ENCODE results near the gene MYO3B.
A peak's percentile ranks its signal among the peaks of the same experiment; 100 is the strongest.

Gene MYO3B, protein sequence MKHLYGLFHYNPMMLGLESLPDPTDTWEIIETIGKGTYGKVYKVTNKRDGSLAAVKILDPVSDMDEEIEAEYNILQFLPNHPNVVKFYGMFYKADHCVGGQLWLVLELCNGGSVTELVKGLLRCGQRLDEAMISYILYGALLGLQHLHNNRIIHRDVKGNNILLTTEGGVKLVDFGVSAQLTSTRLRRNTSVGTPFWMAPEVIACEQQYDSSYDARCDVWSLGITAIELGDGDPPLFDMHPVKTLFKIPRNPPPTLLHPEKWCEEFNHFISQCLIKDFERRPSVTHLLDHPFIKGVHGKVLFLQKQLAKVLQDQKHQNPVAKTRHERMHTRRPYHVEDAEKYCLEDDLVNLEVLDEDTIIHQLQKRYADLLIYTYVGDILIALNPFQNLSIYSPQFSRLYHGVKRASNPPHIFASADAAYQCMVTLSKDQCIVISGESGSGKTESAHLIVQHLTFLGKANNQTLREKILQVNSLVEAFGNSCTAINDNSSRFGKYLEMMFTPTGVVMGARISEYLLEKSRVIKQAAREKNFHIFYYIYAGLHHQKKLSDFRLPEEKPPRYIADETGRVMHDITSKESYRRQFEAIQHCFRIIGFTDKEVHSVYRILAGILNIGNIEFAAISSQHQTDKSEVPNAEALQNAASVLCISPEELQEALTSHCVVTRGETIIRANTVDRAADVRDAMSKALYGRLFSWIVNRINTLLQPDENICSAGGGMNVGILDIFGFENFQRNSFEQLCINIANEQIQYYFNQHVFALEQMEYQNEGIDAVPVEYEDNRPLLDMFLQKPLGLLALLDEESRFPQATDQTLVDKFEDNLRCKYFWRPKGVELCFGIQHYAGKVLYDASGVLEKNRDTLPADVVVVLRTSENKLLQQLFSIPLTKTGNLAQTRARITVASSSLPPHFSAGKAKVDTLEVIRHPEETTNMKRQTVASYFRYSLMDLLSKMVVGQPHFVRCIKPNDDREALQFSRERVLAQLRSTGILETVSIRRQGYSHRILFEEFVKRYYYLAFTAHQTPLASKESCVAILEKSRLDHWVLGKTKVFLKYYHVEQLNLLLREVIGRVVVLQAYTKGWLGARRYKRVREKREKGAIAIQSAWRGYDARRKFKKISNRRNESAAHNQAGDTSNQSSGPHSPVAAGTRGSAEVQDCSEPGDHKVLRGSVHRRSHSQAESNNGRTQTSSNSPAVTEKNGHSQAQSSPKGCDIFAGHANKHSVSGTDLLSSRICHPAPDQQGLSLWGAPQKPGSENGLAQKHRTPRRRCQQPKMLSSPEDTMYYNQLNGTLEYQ (N-terminal part only)

DNA sequence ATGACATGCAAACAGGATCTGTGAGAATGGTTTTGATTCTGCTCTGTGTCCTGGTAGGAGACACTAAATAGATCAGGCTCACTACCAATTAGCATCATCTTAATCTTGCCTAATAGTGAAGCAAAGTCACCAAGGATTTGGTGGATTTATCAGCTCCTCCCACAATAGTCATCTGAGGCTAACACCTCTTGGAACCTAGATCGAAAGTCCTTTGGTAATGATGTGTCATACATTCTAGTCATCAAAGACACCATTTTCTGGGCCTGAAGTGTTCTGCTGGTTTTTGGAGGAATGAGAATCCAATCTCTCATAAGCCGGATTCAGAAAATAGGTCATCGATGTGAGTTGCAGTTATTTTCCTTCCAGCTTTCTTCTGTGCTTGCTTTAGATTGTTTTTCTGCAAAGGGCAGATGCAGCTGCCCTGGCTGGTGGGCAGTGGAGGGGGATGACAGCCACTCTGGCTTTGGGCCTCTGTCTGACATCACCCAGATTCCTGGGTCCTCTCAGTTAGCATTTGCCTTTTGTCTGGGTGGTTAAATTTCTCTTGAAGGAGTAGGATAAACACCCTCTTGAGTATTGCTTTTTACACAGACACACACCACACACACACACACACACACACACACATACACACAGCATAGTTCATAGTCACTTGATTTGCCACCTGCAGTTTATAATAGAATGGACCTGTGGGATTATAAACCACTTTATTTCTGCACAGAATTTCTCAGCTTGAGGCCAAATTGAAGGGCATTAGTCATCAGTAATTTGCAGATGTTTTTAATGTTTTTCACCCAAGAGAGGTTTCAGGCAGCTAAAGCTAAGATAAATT, at the start of gene MYO3B:
TSS of gene MYO3B (plus strand) at position 198 of the 832 bp plus-strand sequence. CDS start at position 339, 141 bp downstream.
- FAIRE-seq: peak; percentile 100

DNA sequence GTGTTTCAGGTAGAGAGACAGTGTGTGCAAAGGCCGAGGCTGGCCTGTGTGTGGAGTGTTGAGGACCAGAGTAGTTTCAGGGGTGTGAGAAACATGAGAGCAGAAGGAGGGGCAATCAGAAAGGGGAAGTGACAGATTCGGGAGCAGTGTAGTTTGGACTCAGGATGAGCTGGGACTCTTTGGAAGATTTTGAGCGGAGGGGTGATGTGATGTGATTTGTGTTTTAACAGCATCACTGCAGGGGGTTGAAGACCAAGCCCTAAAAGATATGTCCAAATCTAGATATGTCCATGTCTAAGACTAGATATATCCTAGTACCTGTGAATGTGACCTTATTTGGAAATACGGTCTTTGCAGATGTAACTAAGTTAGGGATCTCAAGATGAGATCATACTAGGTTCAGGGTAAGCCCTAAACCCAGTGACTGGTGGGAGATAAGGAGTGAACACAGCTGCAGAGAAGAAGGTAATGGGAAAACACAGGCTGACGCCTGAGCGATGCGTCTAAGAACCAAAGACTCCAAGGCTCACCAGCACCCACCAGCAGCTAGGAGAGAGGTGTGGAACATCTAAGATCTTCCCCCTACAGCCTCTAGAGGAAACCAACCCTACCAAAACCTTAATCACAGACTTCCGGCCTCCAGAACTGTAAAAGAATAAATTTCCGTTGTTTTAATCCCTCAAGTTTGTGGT, 38.5 kb upstream of the MYO3B start:
- peak; percentile 95 for FAIRE-seq

DNA sequence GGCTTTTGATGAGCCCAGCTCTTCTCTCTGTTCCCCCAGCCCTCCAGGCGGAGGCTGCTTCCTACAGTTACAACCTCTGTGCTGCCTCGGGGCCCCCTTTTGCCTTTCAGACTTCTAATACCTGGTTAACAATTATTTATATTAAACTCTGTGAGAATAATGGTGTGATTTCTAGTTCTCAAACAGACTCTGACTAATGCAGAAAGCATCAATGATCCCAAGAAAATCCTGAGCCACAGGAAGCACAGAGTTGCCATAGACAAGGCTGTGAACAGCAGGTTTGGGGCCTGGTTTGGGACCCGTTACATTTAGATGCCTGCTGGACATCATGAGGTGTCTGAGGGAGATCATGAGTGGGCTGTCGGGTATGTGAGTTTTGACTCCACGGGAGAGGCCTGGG, 37.4 kb upstream of the MYO3B start:
- peak; percentile 73 for FAIRE-seq

DNA sequence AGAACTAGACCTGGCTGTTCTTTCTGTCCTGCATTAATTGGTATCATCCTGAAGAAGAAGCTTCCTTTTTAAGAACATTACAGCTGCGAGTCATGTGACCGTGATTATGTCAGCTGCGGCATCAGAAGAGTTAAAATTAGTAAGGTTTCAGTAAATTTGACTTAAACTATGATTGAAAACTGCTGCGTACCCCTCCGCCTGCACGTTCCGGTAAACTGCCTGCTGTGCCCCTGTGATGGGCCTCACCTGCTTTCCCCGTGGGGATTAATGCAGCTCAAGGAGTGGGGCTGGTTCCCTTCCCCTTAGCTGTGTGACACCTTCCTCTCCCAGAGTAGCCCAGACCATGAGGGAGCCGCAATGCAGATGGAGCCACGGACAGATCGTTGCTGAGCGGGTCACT, 36.1 kb upstream of the MYO3B start:
- FAIRE-seq: peak; percentile 77

DNA sequence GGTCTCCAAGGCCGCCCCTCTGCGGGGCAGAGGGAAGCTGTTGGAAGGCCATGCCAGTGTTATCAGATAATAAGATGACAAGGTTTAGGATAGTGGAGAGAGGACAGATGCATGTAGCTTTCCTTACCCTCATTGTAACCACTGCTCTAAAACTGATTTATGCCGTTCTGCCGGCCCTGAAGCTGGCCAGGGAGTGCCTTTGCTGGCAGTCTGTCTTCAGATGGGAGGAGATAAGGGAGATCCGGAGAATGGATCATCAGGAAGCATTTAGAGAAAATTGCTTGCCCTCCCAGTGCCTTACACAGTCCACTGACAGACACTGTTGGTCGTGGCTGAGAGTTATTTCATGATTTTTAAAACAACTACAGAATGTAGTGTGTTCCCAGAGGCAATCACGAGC, 35.4 kb upstream of the MYO3B start:
- FAIRE-seq: no peak

DNA sequence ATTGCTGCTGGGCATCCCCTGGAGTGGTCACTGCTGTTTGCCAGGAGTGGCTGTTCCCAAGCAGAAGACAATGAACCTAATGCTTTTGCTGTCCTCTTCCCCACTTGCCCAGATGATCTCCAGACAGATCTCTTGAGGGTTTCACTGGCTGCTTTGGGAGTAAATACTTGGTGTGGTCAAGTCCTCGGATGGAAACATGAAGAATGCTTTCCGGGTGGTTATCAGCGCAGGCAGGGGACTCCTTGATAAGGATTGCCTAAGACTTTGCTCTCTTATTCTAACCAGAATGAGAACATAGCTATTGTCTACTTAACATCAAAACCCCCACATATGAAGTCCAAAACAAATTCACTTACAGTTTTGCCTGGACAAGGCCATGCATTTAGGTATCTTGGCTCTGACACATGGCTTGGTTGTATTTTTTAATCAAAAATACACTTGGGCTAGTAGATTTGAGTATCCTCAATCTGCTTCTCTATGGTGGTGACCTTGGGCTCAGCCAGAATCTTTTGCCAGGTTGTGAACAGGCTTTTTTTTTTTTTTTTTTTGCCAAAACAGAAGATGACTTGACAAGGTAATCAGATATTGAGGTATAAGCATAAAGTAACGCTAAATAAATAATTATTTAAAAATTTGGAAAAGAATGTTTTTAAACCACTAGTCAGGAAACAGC, 34.8 kb upstream of the MYO3B start:
- peak; percentile 77 for FAIRE-seq

DNA sequence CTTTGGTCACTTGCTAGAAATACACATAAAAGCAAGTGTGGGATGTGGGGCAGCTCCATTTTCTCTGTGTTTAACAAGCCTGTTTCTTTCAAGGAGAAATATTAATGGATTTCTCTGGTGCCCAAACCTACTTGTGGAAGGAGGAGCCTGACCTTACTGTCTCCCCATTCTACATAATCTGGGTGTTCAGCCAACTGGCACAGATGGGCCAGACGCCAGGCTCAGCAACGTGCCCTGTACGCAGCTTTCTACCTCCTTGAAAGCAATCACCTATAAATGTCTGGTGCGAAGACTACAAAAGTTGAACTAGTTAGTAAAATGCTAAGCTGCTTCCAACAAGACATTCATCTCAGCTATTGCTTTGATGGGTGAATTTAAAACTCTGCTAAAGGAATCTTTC, 33.2 kb upstream of the MYO3B start:
- no peak for FAIRE-seq

DNA sequence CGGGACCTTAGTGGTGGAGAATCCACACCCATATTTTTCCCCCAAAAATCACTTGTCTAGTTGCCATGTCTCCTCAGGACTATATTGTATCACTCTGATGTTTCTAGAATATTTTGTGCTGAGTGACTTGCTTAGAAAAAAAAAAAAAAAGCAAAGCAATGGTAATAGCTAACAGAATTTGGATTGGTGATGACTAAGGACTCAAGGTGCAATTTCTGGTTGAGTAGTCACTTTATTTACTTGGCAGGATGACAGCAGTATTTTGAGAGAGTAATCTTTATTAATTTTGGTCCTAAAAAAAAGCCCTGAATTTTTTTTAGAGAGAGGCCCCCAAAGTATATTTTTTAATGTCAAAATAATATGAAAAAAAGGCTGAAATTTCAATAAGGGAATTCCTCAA, 32.8 kb upstream of the MYO3B start:
- FAIRE-seq: peak; percentile 90

DNA sequence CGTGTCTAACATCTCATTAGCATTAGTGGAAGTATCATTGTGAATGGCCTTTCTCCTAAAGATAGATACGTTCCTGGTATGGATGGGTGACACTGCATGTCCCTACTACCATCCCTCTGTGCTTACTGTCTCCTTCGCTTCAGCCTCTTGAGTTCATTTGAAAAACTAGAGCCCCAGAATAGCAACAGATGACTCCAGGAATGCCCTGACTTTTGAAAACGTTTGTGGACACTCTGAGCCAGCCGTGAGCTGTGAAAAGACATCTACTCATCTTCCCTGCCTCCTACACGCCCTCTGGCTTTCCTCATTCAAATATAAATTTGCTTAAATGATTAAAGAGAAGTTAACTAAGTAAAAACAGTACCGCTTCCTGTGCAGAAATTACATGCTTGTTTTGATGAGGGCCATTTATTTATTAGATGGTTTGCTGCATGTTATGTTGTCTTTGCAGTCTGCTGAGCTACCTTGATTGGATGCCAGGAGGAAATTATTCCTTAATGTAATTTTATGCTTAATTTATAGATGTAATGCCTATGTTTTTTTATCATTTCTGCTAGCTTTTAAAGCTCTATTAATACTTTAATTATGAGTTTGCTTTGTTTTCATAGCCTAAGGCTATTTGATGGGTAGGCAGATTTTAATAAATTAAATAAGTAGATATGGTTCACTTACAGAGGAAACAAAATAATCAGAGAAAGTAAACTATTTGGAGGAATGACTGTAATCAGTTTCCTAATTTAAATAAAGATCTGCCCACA, 32.1 kb upstream of the MYO3B start:
- peak; percentile 39 for FAIRE-seq

DNA sequence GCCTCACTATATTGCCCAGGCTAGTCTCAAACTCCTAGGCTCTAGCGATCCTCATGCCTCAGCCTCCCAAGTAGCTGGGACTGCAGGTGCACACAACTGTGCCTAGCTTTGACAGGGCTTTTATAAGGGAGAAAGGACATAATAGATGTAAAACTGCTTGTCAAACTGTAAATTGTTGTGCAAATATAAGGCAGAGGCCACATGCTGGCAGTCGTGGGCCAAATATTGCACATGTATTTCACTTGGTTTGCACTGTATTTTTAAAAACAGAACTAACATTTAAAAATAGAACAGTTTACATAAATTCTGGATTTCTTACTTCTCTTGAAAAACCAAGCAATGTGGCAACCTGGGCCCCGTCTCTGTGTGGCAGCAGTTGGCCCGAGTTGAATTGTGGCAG, 31.2 kb upstream of the MYO3B start:
- FAIRE-seq: no peak

DNA sequence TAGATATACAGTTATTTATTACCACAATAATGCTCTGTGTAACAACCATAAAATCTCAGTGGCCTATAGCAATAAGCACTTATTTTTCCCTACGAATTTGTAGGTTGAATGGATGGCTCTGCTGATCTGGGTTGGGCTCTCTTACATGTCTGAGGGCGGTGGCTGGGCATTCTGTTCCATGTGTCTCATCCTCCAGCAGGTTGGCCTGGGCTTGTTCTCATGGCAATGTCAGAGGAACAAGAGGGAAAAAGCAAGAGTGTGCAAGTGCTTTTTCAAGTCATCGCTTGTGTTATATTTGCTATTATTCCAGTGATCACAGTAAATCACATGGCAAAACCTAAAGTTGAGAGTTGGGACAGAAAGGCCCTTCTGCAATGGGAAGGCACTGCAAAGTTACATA, 30.4 kb upstream of the MYO3B start:
- FAIRE-seq: no peak

DNA sequence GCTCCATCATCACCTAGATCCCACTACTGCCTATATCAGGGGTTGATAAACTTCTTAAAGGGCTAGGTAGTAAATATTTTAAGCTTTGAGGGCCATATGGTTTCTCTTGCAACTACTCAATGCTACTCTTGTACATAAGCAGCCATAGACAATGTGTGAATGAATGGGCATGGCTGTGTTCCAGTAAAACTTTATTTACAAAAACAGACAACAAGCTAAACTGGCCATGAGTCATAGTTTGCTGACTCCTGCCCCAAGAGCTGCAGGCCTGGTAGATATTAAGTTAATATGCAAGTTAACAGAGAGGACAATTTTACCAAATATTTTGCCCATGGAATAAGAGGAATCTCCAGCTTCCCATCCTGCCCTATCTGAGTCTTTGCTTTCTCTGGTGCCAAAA, 29.8 kb upstream of the MYO3B start:
- peak; percentile 80 for FAIRE-seq

DNA sequence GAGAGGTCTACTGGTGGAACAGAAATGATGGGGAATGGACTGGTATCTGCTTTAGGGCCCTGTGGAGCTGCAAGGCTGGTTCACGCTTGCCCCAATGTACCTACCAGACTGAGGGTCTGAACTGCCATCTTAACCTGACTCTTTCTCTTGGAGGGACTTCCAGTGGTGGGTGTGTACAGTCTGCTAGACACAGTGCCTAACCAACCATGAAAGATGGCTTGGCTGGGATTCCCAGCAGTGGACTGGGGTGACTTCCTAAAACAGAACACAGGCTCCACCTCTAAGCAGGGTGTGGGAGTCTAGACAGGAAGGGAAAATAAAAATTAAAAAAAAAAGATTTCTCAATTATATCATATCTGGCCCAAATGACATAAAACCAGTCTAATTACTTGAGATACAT, 25.5 kb upstream of the MYO3B start:
- FAIRE-seq: no peak

DNA sequence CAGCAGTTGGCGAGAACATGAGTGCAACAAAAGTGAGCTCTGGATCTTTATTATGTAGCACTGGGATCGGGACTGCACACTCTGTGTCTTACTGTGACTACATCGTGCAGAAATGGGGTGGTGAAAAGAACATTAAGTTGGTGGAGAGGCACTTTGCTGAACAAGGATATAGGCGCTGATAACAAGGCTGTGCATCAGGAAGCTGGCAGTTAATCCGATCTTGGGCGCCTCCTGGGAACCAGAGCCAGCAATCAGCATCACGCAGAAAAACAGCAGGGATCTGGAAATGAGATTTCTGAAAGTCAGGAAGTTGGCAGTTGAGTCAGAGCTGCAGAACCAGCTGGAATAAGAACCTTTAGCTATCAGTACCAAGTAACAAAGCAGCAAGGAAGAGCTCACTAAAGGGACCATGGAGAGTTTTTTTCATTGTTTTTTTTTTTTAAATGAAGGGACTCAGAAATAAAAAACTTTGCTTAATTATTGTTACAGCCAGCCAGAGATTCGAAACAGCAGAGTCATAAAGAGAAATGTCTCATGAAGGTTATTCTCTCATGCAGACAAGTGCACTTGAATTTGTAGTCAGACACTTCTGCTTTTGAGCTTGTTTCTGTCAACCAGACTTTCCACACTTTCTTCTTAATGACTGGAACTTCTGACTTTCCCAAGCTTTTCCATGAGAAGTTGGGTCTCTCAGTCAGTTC, 22.8 kb upstream of the MYO3B start:
- FAIRE-seq: peak; percentile 99

DNA sequence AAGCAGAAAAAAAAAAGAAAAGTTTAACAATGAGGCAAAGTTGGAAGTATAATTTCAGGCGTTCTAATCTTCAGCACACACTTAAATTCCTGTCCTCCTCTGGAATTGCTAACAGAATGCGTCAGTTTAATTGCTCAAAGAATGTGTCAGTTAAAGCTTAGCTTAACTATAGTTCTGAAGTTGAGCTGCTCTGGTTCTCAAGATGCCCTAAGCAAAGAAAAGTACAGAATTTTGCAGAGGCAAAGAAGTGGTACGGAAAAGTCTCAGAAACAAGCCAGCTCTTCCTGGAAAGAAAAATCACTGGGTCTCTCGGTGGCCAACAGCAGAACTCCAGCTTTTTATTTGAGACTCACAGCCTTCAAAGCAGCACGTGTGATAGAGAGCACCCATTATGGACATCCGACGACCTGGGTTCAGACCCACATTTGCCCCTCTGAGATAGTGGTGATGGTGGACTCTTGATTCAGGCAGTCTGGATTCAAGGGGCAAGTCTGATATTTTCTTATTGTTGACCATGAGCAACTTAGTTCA, 22.2 kb upstream of the MYO3B start:
- FAIRE-seq: no peak

DNA sequence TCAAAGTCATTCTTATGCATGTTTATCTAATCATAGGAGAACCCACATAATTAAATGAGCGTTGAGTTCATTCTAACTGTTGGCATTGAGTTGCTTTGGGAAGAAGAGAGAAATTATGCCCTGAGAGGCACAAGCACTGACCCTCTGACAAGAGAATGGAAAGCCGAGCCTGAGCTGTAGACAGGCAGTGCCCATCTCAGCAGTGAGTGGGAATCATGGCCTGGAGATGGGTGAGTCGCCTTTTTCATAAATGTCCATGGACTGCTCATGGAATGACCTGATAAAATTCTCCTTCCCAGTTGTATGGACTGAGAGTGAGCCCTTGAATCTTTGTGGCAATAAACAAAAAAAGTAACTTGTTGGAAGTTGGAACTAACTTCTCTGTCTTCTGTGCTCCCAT, 21.4 kb upstream of the MYO3B start:
- FAIRE-seq: no peak

DNA sequence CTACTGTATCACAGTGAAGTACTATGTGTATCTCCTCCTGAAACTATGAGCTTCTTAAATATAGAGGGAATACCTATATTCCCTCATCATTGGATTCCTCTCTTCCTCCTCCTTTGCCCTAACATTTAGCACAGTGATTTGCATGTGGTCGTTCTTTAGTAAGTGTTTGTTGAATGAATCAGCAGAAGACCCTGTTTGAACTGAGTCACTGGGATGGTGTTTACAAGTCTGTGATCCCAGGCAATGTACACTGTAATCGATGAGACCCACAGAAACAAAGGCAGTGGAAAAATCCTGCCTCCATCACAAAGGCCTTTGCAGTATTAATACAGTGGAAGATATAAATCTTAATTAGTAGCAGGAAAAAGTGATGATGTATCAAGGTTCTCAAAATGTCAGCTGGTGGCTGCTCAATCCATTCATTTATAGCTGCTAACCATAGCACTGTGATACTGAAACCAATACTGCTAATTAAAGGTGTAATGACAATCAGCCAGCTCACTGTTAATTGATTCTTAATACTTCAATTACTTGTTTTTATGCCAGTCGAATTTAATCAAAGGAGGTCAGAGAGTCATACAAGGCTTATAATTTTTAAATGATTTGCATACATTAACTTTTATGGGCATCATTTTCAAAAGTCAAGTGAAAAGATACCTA, 20.8 kb upstream of the MYO3B start:
- FAIRE-seq: peak; percentile 99

DNA sequence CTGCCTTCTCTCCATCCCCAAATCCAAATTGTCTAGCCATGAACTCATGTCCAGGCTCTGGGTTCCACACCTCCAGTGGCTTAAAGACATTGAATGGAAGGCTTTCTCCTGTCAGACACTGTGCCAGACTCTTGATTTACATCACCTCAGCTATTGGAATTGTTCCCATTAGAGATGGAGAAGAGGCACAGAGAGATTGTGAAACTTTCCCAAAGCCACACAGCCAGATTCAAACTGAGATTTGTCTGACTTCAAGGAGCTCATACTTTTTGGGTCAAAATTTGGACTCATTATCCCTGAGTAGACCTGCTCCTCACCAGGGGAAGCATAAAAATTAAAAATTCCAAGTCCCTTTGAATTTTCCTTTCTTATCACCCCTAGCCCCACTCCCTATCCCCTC, 18.9 kb upstream of the MYO3B start:
- FAIRE-seq: peak; percentile 63

All from G401.6 (cell line).